CD4-positive, alpha-beta T cell (primary cell): Measurements from ENCODE around the gene ADGRL2. TPM values are rescaled to one million over a fixed set of nuclear protein-coding genes. Genes with fewer than 3 reads are reported as not detected.

Experiments
- ATAC-seq: fragments of 200-7000 bp; cut with Tn5 transposase; one replicate; pipeline ENCODE4 v1.10.0; 2022; ENCODE audit warnings: mild to moderate bottlenecking; ENCODE audit not compliant: poor library complexity
- CTCF ChIA-PET: fragments of 350-600 bp; sonication (Branson Sonifier 250); formaldehyde crosslinking; loops from one replicate; lab custom pipeline; 2021; ENCODE audit warnings: antibody characterized with exemption, inconsistent platforms; lab: Charles Lee
- POLR2A ChIA-PET: fragments of 350-600 bp; sonication (Branson Sonifier 250); formaldehyde crosslinking; loops from one replicate; lab custom pipeline; 2021; ENCODE audit warnings: antibody characterized with exemption, inconsistent platforms; lab: Charles Lee
- DNase-seq, 14 experiments: peaks; one replicate each; pipeline ENCODE4 v3.0.0-alpha.2; 2013 to 2020; ENCODE audit warnings: mixed read lengths in 2 of 14
- H3K27ac ChIP-seq, 2 donors: one replicate each; pipeline versions ENCODE4 v1.5.1 to v1.7.0; 2013; ENCODE audit warnings: low read length in 2 of 2, low read depth in 1 of 2, mild to moderate bottlenecking in 1 of 2
- H3K27me3 ChIP-seq, 2 experiments: 1 replicate in 1 of 2; 2 replicates in 1 of 2; pipeline versions ENCODE4 v1.6.1 to v1.7.0; 2013; ENCODE audit warnings: low read length in 2 of 2, control low read depth in 1 of 2, mild to moderate bottlenecking in 1 of 2, moderate library complexity in 1 of 2; ENCODE audit not compliant: insufficient read depth in 2 of 2, control insufficient read depth in 1 of 2
- H3K36me3 ChIP-seq: one replicate; pipeline ENCODE4 v1.6.1; 2013; ENCODE audit warnings: low read length, control low read depth; ENCODE audit not compliant: insufficient read depth
- H3K4me1 ChIP-seq: one replicate; pipeline ENCODE4 v1.6.1; 2013; ENCODE audit warnings: low read length, control low read depth; ENCODE audit not compliant: insufficient read depth
- H3K4me3 ChIP-seq: one replicate; pipeline ENCODE4 v1.5.1; 2013; ENCODE audit warnings: mild to moderate bottlenecking, low read length, moderate library complexity
- H3K9me3 ChIP-seq, 2 experiments: 1 replicate in 1 of 2; 2 replicates in 1 of 2; pipeline versions ENCODE4 v1.6.1 to v1.7.0; 2013; ENCODE audit warnings: low read length in 2 of 2, mild to moderate bottlenecking in 2 of 2, control low read depth in 1 of 2, moderate library complexity in 1 of 2; ENCODE audit not compliant: control insufficient read depth in 1 of 2, insufficient read depth in 1 of 2
- H3K27ac Mint-ChIP-seq: one replicate; pipeline ENCODE4 v1.8.0; 2020; ENCODE audit warnings: mixed read lengths
- H3K27me3 Mint-ChIP-seq: one replicate; pipeline ENCODE4 v1.8.0; 2021; ENCODE audit warnings: mixed read lengths
- H3K36me3 Mint-ChIP-seq: one replicate; pipeline ENCODE4 v1.8.0; 2021; ENCODE audit warnings: low read depth, mixed read lengths
- H3K4me1 Mint-ChIP-seq: one replicate; pipeline ENCODE4 v1.8.0; 2021; ENCODE audit warnings: low read depth, mixed read lengths
- H3K4me3 Mint-ChIP-seq: one replicate; pipeline ENCODE4 v1.8.0; 2020; ENCODE audit warnings: mild to moderate bottlenecking, mixed read lengths
- H3K9me3 Mint-ChIP-seq: one replicate; pipeline ENCODE4 v1.8.0; 2020; ENCODE audit warnings: mixed read lengths
- intact Hi-C, 2 experiments: fragments of 100-400 bp; cut with DNase I in 1 of 2; cut with micrococcal nuclease in 1 of 2; formaldehyde crosslinking; loops; one replicate each; pipeline versions ENCODE4 v1.15.1 to v1.9.0; 2023 to 2025; cut with DNase I, micrococcal nuclease
- total RNA-seq, 174 experiments: library from RNA in 2 of 174; stranded (reverse) in 2 of 174; gene quantifications; one replicate each; pipeline ENCODE4 v1.2.3 and lab custom pipeline; 2021 to 2026
- TF ChIP-seq, protein P1 (sequence below): fragments of 200-600 bp; IDR thresholded peaks from one replicate; pipeline ENCODE4 v1.8.0; 2022; ENCODE audit warnings: antibody characterized with exemption, mild to moderate bottlenecking

The ADGRL2 gene
- total RNA-seq, 2 experiments from 2014 or later = not detected

DNA sequence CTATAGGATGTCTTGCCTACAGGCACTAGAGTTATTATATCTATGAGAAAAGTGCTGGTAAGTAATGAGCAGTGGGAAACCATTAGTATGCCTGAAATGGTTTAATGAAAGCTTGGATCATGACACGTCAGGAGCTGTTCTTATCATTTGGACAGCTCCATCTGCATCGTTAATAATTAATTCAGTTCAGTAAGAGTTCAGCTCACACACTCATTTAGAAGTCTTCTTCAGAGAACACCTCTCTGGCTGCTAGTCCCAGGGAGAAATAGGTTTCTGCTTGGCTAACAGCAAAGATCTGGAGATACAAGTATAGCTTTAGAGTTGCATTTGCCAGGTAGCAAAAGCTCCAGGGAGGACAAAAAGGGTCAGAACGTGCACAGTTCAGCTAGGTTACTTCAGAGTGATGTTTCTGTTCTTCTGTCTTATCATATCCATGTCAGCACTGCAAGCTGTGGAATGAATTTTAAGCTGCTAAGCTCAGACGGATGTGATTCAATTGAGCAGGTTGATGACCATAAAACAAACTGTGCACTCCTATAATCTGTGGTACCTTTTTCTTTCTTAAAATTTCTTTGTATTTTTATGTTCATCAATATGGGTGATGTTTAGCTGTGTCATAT lies 173.6 kb downstream of the ADGRL2 start:
- TF ChIP-seq, protein P1, sequence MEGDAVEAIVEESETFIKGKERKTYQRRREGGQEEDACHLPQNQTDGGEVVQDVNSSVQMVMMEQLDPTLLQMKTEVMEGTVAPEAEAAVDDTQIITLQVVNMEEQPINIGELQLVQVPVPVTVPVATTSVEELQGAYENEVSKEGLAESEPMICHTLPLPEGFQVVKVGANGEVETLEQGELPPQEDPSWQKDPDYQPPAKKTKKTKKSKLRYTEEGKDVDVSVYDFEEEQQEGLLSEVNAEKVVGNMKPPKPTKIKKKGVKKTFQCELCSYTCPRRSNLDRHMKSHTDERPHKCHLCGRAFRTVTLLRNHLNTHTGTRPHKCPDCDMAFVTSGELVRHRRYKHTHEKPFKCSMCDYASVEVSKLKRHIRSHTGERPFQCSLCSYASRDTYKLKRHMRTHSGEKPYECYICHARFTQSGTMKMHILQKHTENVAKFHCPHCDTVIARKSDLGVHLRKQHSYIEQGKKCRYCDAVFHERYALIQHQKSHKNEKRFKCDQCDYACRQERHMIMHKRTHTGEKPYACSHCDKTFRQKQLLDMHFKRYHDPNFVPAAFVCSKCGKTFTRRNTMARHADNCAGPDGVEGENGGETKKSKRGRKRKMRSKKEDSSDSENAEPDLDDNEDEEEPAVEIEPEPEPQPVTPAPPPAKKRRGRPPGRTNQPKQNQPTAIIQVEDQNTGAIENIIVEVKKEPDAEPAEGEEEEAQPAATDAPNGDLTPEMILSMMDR = no peak
- no peaks in the 10 kb centered on the region for H3K4me1 ChIP-seq
- no peak overlapping the region for H3K4me3 Mint-ChIP-seq
- H3K36me3 ChIP-seq = no peaks in the 10 kb centered on the region
- no peak overlapping the region for H3K27ac ChIP-seq
- intact Hi-C loops = no loop called here
- H3K4me3 ChIP-seq = no peak overlapping the region
- ChIA-PET CTCF (interaction anchor here (0.5 to 0.6 kb wide), 2 partner anchors 13 to 459 kb away, joined by 3 to 5 read pairs; no protein-coding TSS in a partner anchor), POLR2A (no interaction called here)
- ATAC-seq (no peak), DNase-seq (no peak)
- H3K27me3 Mint-ChIP-seq = no peaks in the 10 kb centered on the region
- H3K9me3 ChIP-seq = no peaks in the 10 kb centered on the region
- H3K4me1 Mint-ChIP-seq = no peaks in the 10 kb centered on the region
- no peaks in the 10 kb centered on the region for H3K9me3 Mint-ChIP-seq
- no peak overlapping the region for H3K27ac Mint-ChIP-seq
- no peaks in the 10 kb centered on the region for H3K36me3 Mint-ChIP-seq
- H3K27me3 ChIP-seq = no peaks in the 10 kb centered on the region

DNA sequence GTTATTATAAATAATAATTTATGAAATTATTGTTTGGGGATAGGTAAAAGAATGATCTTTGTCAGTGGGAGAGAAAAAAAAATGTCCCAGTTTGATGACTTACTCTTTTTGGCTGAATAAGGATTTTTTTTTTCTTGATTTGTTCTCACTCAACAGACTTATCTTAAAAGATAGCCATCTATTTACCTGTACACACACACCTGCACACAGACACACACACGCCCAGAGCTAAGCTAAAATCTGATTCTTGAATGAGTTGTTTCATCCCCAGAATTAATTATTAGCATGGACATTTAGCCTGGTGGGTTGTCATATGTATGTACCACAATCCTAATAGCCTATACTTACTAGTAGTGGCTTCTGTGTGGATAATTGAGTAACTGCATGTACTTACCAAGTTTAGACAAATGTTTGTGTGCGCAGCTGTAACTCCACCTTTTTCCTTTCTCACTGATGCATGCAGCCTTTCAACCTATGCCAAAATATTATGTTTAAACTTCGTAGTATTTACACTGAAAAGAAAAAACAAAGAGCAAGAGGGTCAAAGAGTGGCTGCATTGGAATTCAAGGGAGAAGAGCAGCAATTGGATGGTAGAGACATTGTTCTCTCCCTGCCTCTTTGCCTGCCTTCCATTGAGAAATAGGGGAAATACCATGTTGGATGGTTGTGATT lies 174.3 kb downstream of the ADGRL2 start:
- no peaks in the 10 kb centered on the region for H3K27me3 ChIP-seq
- POLR2A ChIA-PET = no interaction called here
- H3K36me3 ChIP-seq = no peaks in the 10 kb centered on the region
- Mint-ChIP-seq H3K4me1 (no peaks in the 10 kb centered on the region), H3K9me3 (no peaks in the 10 kb centered on the region), H3K36me3 (no peaks in the 10 kb centered on the region), H3K27ac (no peak overlapping the region), H3K4me3 (no peak overlapping the region), H3K27me3 (no peaks in the 10 kb centered on the region)
- no peaks in the 10 kb centered on the region for H3K9me3 ChIP-seq
- DNase-seq (no peak), ATAC-seq (no peak)
- CTCF ChIA-PET = interaction anchor here (0.5 to 0.6 kb wide), 2 partner anchors 14 to 460 kb away, joined by 3 to 5 read pairs; no protein-coding TSS in a partner anchor
- no peaks in the 10 kb centered on the region for H3K4me1 ChIP-seq
- H3K4me3 ChIP-seq = no peak overlapping the region
- no peak overlapping the region for H3K27ac ChIP-seq
- intact Hi-C loops = no loop called here
- TF ChIP-seq, protein P1 = no peak

DNA sequence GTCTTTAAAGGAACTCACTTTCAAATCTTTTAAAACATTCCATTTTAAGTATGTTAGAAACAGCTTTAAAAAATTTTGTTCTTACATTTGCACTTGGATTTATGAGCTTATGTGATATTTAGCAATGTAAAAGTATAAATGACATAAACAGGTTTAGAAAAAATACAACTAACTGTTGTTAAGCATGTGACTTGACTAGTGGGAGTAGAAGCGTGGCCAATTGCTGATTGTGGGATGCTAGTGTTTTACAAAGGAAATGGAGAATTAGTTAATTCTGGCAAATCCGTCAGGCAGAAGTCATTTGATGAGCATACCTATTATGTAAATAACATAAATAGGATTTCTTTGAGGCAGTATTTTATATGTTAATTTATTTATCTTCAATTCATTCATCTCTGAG lies 175.8 kb downstream of the ADGRL2 start:
- TF ChIP-seq, protein P1 = no peak
- no peaks in the 10 kb centered on the region for H3K27me3 Mint-ChIP-seq
- DNase-seq (no peak), ATAC-seq (no peak)
- Histone ChIP-seq H3K9me3 (no peaks in the 10 kb centered on the region), H3K4me3 (no peak overlapping the region), H3K4me1 (no peaks in the 10 kb centered on the region), H3K36me3 (no peaks in the 10 kb centered on the region), H3K27ac (no peak overlapping the region), H3K27me3 (no peaks in the 10 kb centered on the region)
- no peaks in the 10 kb centered on the region for H3K9me3 Mint-ChIP-seq
- CTCF ChIA-PET = no interaction called here
- POLR2A ChIA-PET = no interaction called here
- intact Hi-C loops = no loop called here
- no peaks in the 10 kb centered on the region for H3K36me3 Mint-ChIP-seq
- no peaks in the 10 kb centered on the region for H3K4me1 Mint-ChIP-seq
- H3K27ac Mint-ChIP-seq = no peak overlapping the region
- H3K4me3 Mint-ChIP-seq = no peak overlapping the region
